G401 (cell line): Measurements from ENCODE around the gene NUFIP1. TPM values are rescaled to one million over a fixed set of nuclear protein-coding genes. Genes with fewer than 3 reads are reported as not detected.
"Not testable (repeated sequence)": the region's sequence is repeated elsewhere in the genome, so short reads cannot be mapped to it uniquely, and the experiment has no call there.

ENCODE experiments used
- DNase-seq: peaks from one replicate; pipeline ENCODE4 v3.0.0-alpha.2; 2015; ENCODE audit warnings: low spot score
- in situ Hi-C: cut with HindIII; loops from 2 replicates; pipeline ENCODE4 v1.10.0; 2016; ENCODE audit warnings: low sequenced_read_pairs, mixed read lengths
- total RNA-seq: library from RNA; depleted of rRNA; stranded (reverse); fragments of >200 nt; shearing (Covaris generic); gene quantifications from 2 replicates; pipeline ENCODE4 v1.2.3, GENCODE V29; 2014; rRNA removed

Gene NUFIP1
- 10.1 and 10.6 TPM in 2 replicates for total RNA-seq

GRCh38 chr13:44989071-44989889 is at the start of gene NUFIP1, which contains the start of gene GPALPP1:
TSS of gene NUFIP1 (minus strand) at chr13:44989471. CDS start at chr13:44989436, 35 bp downstream.
TSS of gene GPALPP1 (plus strand) at chr13:44989538. CDS start at chr13:44989655, 117 bp downstream.
- peak; percentile 96 for DNase-seq
- in situ Hi-C loops: no loop called here

DNA sequence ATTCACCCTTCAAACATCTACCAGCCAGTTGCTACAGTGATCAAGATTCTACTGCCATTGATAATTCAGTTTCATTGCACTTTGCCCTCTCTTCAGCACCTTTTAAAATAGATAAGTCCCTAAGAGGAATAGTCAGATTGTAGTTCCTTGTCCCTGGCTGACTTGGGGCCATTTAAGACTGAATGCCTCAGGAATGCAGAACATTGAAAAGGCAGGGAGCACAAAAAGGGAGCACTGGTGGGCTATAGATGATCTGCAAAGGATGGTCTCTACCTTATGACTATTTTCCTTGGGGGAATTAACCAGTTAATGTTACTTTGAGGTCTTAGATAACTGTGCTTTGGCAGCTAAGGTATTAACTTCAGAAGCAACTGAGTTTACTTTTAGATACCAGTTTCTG is 46.9 kb upstream of the NUFIP1 start:
- in situ Hi-C loops: loop anchor here (25.0 kb wide), 1 partner anchor 251 kb away; no protein-coding TSS in a partner anchor
- no peak for DNase-seq

DNA sequence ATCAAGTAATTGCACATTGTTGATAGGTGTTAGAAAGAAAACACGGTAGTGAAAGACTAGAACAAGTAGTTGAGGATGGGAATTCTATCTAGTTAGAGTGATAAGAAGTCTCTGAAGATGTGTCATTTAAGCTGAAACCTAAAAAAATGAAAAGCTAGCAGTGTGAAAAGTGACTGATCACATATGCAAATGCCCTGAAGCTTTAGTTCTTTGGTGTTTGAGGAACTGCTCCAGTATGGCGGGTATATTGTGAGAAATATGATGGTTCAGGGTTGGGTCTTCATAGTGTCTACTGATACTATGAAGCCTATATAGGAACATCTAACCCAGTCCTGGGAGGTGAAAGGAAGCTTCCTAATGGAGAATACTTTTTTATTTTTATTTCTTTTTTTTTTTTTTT is 45.1 kb upstream of the NUFIP1 start:
- no peak for DNase-seq

GRCh38 chr13:45024847-45025246 is 35.6 kb upstream of the NUFIP1 start:
- in situ Hi-C loops: loop anchor here (25.0 kb wide), 1 partner anchor 262 kb away; no protein-coding TSS in a partner anchor
- no peak for DNase-seq

More for the DNA sequence above, 45.1 kb upstream of the NUFIP1 start:
- in situ Hi-C loops: loop anchor here (25.0 kb wide), 1 partner anchor 253 kb away; no protein-coding TSS in a partner anchor

- in situ Hi-C loops: no loop called here
- DNase-seq: no peak
Measured at GRCh38 chr13:45021250-45021649, 32.0 kb upstream of the NUFIP1 start.

DNA sequence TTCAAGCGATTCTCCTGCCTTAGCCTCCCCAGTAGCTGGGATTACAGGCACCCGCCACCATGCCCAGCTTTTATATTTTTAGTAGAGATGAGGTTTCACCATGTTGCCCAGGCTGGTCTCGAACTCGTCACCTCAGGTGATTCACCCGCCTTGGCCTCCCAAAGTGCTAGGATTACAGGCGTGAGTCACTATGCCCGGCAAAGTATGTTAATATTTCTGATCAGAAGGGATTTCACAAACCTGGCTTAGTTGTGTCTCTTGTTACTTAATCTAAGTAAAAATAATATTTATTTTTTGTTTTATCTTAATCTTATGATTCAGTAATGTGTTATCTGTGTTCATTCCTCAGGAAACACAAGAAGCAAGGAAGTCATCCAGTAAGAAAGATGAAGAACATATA is 30.7 kb upstream of the NUFIP1 start:
- DNase-seq, in situ Hi-C loops: not testable (repeated sequence)

DNA sequence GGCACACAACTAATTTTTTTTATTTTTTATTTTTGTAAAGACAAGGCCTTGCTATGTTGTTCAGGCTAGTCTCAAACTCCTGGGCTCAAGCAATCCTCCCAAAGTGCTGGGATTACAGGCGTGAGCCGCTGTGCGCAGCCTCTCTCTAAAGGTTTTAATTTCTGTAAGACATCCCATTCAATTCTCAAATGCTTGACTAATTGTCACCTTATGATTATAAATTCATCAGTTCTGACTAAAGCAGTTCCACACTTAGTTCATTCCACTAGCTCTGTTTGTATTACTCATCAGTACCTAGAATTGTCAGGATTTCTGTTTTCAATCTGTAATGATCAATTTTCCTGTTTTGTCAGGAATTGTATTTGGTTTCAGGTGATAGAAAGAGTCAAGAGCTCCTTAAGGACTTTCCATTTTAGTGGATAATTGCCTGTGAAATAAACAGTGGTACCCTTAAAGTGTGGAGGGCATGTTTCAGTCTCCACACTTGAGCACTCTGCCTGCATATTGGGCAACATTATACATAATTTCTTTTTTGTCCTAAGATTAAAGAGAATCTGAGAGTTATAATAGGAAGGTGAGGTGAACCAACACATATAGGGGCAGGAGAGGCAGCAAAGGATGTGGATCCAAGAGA is 27.6 kb upstream of the NUFIP1 start:
- in situ Hi-C loops: no loop called here
- DNase-seq: no peak

- in situ Hi-C loops: no loop called here
- no peak for DNase-seq
Measured at GRCh38 chr13:45015300-45015699, 26.0 kb upstream of the NUFIP1 start.

DNA sequence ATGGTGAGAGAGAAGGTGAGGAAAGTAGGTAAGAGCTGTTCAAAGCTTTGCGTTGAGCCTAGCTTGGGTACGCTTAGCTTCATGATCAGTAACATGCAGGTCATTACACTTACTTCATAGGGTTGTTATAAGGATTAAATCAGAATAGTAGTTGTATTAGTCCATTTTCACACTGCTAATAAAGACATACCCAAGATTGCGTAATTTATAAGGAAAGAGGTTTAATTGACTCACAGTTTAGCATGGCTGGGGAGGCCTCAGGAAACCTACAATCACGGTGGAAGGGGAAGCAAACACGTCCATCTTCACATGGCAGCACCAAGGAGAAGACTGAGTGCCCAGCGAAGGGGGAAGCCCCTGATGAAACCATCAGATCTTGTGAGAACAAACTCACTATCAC is 21.9 kb upstream of the NUFIP1 start:
- in situ Hi-C loops: no loop called here
- no peak for DNase-seq

- DNase-seq: no peak
- in situ Hi-C loops: no loop called here
Measured at GRCh38 chr13:45007823-45008222, 18.6 kb upstream of the NUFIP1 start.

DNA sequence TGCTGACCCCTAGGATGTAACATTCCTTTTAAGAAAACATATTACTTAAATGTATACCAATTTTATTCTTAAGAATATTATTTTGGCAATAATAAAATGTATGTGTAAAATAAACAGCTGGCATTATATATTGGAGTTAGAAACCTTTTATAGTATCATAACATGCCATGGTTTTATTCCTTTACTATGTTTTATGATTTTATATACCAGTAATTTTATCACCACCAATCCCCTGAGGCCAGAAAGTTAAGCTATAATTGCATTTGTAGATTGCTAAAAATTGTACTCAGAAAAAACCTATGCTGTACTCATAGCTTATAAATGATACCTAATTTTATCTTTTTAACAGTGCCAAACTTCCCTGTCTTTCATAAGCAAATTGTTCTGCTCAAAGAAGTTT is 18.0 kb upstream of the NUFIP1 start:
- no peak for DNase-seq

GRCh38 chr13:45004096-45004495 is 14.8 kb upstream of the NUFIP1 start:
- no peak for DNase-seq
- in situ Hi-C loops: no loop called here

More for the DNA sequence above, 18.0 kb upstream of the NUFIP1 start:
- in situ Hi-C loops: no loop called here

GRCh38 chr13:45003417-45003816 is 14.1 kb upstream of the NUFIP1 start:
- DNase-seq: no peak
- in situ Hi-C loops: no loop called here

DNA sequence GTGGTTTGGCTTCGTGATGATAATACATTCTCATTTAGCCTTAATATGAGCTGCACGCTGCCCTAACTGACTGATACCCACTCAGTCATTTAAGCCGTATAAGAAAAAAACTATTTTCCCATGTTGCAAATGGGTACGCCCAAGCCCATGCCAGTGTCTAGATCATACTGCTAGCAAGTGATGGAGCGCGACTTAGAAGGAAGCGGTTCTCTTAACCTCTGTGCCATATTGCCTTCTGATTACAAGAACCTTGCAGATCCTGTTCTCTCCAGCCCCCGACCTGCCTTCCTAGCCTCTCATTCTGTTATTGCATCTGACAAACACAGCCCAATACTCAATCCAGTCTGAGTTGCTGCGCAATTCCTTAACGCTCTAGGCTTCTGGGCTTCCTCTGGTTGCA is 670 bp upstream of the NUFIP1 start:
- no peak for DNase-seq
- in situ Hi-C loops: no loop called here

DNA sequence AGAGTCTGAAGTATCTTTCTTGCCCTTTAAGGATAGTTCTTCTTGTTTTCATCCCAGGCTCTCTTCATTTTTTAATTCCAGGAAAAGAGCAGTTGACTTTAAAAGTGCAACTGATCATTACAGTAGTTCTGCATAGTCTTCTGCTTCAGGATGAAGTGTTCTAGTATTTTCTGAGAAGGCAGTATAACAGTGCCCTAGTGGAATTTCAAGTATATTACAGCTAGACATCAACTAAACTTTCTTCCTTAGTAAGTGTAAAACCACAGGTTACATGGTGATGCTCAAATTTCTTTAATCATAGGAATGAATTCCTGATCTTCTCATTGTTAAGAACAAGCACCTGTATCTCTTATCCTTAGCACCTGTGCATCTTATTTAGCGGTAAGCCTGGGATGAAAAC is 10.9 kb downstream of the NUFIP1 start:
- in situ Hi-C loops: no loop called here
- no peak for DNase-seq

DNA sequence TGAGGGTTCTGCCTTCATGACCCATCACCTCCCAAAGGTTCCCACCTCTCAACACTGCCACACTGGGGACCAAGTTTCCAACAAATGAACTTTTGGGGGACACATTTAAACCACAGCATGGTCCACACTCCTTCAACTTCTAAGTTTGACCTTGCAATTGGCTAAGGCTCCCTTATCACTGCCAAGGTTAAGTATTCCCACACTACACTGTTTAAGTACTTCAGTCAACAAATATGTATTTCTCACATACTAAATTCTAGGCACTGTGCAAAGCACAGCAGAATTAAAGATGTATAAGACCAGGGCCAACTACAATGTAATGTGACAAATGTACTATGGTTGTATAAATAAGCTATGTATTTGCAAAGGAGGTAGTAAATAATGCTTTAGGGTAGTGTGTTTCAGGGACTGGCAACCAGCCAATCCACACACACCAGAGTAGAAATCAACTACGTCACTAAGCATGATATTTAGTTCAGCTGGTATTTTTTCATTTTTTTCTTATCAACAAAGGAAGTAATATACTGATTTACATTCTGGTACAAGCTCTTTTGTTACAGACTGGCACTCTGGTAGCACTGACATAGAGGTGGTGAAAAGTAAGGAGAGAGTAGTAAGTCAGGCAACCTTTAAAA is 12.2 kb downstream of the NUFIP1 start:
- in situ Hi-C loops: no loop called here
- DNase-seq: no peak

- DNase-seq: no peak
- in situ Hi-C loops: no loop called here
Measured at GRCh38 chr13:44976196-44976595, 13.1 kb downstream of the NUFIP1 start.

DNA sequence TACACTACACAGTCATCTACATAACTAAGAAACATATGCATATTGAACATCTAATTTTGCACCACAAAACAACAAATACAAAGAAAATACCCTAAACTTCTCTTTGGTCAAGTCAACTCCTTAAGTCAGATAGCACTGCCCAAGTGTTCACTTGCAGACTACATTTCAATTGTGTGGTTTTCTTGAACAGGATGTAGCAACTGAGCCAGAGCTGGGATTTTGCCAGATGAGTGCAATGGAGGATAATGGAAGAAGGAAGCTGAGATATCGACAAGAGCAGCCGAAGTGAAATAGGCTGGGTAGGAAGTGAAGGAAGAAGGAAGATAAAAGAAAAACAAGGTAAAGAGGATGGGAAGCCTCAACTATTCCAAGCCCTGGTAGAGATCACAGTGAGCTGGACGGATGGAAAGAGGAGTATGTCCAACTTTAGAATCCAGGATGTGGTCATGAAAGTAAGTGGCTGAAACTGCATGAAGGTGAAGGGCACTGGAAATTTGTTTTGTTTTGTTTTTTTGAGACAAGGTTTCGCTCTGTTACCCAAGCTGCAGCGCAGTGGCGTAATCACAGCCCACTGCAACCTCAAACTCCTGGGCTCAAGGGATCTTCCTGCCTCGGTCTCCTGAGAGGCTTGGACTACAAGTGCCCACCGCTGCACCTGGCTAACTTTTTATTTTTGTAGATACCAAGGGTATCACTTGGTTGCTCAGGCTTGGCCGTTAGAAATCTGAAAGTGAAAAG is 15.0 kb downstream of the NUFIP1 start:
- peak; percentile 5 for DNase-seq
- in situ Hi-C loops: no loop called here

- in situ Hi-C loops: no loop called here
- peak; percentile 39 for DNase-seq
Measured at GRCh38 chr13:44972956-44973581, 16.2 kb downstream of the NUFIP1 start.
